Retinal pigment epithelial cell (primary cell): ENCODE results near the gene ST6GAL1.

Experiments used
- DNase-seq: peaks from one replicate; pipeline ENCODE4 v3.0.0-alpha.2; 2010; ENCODE audit warnings: low read depth
- H3K4me3 ChIP-seq: 2 replicates; pipeline ENCODE4 v1.5.1; 2011; ENCODE audit warnings: mild to moderate bottlenecking, low read length, control low read depth, moderate library complexity
- TF ChIP-seq, protein P1 (sequence below): conservative IDR thresholded peaks from 2 replicates; pipeline ENCODE4 v1.5.1; 2011; ENCODE audit warnings: low read depth, low read length, control low read depth, inconsistent platforms

The ST6GAL1 gene

DNA sequence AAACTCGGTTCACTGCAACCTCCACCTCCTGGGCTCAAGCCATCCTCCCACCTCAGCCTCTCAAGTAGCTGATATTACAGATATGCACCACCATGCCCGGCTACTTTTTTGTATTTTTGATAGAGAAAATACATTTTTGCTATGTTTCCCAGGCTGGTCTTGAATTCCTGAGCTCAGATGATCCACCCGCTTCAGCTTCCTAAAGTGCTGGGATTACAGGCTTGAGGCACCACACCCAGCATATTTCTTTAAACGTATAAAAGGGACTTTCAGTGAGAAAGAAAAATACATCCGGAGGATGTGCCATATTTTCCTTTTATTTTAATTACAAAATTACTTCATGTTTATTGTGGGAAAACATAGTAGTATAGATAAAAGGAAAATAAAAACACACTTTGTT is 153.8 kb downstream of the ST6GAL1 start:
- no peak overlapping the region for H3K4me3 ChIP-seq
- DNase-seq: no peak
- TF ChIP-seq, protein P1, sequence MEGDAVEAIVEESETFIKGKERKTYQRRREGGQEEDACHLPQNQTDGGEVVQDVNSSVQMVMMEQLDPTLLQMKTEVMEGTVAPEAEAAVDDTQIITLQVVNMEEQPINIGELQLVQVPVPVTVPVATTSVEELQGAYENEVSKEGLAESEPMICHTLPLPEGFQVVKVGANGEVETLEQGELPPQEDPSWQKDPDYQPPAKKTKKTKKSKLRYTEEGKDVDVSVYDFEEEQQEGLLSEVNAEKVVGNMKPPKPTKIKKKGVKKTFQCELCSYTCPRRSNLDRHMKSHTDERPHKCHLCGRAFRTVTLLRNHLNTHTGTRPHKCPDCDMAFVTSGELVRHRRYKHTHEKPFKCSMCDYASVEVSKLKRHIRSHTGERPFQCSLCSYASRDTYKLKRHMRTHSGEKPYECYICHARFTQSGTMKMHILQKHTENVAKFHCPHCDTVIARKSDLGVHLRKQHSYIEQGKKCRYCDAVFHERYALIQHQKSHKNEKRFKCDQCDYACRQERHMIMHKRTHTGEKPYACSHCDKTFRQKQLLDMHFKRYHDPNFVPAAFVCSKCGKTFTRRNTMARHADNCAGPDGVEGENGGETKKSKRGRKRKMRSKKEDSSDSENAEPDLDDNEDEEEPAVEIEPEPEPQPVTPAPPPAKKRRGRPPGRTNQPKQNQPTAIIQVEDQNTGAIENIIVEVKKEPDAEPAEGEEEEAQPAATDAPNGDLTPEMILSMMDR: no peak

DNA sequence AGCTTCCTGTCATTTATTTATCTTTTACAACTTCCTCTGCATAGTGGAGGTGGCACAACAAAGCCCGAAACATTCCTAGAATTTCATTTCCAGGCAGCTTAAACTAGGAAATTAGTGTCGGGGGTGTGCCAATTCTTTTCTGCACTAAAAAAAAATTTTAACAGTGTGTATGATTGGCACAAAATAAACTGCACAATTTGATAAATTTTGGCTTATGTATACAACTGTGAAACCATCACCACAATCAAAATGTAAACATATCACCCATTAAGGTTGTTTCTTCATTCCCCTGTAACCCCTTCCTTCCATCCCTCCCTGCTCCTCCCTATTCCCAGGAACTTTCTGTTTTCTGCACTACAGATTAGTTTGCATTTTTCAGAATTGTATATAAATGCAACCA is 154.3 kb downstream of the ST6GAL1 start:
- DNase-seq: no peak
- no peak overlapping the region for H3K4me3 ChIP-seq
- TF ChIP-seq, protein P1: no peak

DNA sequence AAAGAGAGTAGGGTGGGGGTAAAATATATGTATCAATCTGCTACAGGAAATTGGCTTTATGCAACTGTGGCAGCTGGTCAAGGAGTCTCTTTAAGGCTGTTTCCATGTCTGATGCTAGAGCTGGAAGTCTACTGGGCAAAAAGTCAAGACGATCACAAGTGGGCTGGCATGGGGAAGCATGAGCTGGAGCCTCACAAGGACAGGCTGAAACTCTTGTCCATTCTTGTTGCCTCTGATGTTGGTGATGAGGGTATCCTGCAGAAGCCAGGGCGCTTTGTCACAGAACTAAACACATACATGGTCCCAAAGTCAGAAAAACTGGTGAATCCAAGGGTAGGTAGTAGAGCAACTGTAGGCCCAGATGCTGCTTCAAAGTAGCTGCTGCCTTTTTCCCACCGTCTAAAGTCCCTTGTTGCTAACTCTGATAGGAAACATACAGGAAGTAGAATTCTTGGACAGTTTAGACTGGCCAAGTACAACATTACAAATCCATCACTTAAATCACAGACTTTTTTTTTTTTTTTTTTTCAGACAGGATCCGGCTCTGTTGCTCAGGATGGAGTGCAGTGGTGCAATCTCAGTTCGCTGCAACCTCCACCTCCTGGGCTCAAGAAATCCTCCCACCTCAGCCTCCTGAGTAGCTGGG is 154.8 kb downstream of the ST6GAL1 start:
- H3K4me3 ChIP-seq: no peak overlapping the region
- no peak for DNase-seq
- TF ChIP-seq, protein P1: no peak

DNA sequence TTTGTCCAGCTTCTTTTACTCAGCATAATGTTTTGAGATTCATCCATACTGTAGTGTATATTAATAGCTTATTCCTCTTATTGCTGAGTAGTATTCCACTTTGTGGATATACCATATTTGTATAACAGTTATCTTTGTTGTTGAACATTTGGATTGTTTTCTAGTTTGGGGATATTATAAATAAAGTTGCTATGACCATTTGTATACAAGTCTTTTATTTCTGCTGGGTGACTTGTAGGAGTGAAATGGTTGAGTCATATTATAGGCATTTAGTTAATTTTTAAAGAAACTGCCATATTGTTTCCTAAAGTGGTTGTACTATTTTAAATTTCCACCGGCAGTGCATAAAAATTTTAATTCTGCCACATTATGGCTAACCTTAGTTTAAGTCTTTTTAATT is 155.6 kb downstream of the ST6GAL1 start:
- H3K4me3 ChIP-seq: no peak overlapping the region
- TF ChIP-seq, protein P1: no peak
- no peak for DNase-seq

DNA sequence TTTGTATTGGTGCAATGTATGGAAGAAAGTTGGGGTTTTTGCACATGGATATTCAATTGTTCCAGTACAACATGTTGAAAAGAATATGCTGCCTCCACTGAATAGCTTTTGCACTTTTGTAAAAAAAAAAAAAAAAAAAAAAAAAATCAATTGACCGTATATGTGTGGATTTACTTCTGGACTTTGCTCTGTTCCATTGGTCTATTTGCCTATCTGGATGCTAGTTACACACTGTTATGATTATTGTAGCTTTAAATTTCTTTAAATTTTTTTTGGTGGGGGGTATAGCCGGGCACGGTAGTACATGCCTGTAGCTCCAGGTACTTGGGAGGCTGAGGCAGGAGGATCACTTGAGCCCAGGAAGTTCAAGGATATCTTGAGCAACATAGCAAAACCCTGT is 156.5 kb downstream of the ST6GAL1 start:
- H3K4me3 ChIP-seq: no peak overlapping the region
- no peak for DNase-seq
- TF ChIP-seq, protein P1: no peak

DNA sequence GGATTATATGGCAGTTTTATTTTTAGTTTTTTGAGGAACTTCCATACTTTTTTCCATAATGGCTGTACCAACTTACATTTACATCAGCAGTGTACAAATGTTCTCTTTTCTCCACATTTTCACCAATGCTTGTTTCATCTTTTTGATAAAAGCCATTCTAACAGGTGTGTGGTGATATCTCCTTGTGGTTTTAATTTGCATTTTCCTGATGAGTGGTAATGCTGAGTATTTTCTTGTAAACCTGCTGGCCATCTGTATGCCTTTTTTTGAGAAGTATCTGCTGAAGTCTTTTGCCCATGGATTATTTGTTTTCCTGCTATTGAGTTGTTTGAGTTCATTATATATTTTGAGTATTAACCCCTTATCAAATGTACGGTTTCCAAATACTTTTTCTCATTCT is 158.4 kb downstream of the ST6GAL1 start:
- no peak overlapping the region for H3K4me3 ChIP-seq
- DNase-seq: no peak
- TF ChIP-seq, protein P1: no peak

DNA sequence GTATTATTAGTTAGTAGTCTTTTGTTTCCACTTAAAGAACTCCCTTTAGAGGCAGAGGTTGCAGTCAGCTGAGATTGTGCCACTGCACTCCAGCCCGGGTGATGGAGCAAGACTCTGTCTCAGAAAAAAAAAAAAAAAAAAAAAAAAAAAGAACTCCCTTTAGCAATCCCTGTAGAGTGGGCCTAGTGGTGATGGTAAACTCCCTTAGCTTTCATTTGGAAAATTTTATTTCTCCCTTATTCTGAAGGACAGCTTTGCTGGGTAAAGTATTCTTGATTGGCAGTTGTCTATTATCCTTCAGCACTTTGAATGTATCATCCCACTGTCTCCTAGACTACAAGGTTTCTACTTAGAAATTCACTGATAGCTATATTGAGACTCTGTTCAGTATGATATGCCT is 163.0 kb downstream of the ST6GAL1 start:
- DNase-seq: no peak
- TF ChIP-seq, protein P1: no peak
- no peak overlapping the region for H3K4me3 ChIP-seq
